Breast epithelium (tissue), 3 donors: ENCODE results near the gene NRN1L.

ENCODE experiments used
- POLR2A ChIP-seq: fragments of 450-650 bp; IDR thresholded peaks from one replicate; pipeline ENCODE4 v1.6.1; 2016; ENCODE audit warnings: antibody characterized with exemption, mild to moderate bottlenecking, moderate library complexity
- POLR2AphosphoS5 ChIP-seq, 3 donors: sonication (generic); formaldehyde crosslinking; IDR thresholded peaks; one replicate each; pipeline ENCODE4 v1.6.1; 2017; ENCODE audit warnings: antibody characterized with exemption in 3 of 3
- TF ChIP-seq, protein P1 (sequence below), 3 donors: fragments of 450-650 bp; IDR thresholded peaks; one replicate each; pipeline ENCODE4 v1.5.1; 2016 to 2017; ENCODE audit warnings: antibody characterized with exemption in 3 of 3, mild to moderate bottlenecking in 3 of 3, moderate library complexity in 3 of 3

DNA sequence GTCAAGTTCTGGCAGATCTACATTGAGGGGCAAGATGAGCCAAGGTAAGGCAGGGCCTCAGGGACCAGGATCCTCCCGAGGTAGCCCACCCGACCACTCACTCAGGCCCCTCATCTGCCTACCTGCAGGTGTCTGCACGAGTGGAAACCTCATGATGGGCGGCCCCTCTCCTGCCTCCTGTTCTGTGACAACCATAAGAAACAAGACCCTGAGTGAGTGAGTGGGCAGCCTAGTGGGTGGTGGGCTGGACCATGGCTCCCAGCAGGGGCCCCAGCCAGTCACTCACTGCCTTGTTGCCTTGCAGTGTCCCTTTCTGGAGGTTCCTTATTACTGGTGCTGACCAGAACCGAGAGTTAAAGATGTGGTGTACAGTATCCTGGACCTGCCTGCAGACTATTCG is 6.5 kb upstream of the NRN1L start:
- TF ChIP-seq, protein P1, sequence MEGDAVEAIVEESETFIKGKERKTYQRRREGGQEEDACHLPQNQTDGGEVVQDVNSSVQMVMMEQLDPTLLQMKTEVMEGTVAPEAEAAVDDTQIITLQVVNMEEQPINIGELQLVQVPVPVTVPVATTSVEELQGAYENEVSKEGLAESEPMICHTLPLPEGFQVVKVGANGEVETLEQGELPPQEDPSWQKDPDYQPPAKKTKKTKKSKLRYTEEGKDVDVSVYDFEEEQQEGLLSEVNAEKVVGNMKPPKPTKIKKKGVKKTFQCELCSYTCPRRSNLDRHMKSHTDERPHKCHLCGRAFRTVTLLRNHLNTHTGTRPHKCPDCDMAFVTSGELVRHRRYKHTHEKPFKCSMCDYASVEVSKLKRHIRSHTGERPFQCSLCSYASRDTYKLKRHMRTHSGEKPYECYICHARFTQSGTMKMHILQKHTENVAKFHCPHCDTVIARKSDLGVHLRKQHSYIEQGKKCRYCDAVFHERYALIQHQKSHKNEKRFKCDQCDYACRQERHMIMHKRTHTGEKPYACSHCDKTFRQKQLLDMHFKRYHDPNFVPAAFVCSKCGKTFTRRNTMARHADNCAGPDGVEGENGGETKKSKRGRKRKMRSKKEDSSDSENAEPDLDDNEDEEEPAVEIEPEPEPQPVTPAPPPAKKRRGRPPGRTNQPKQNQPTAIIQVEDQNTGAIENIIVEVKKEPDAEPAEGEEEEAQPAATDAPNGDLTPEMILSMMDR (IDR thresholded peaks at IDR 0.05), result no peak
- no peak for TF ChIP-seq POLR2A
- TF ChIP-seq POLR2AphosphoS5 (IDR thresholded peaks at IDR 0.05), result no peak
